PC-9 (cell line): ENCODE results near the gene GNG4.

Experiments used
- CTCF ChIP-seq: fragments of 200-600 bp; sonication (generic); conservative IDR thresholded peaks from 2 replicates; pipeline ENCODE4 v1.6.1; 2017; ENCODE audit warnings: mixed run types, antibody characterized with exemption, mild to moderate bottlenecking, moderate library complexity
- EZH2 ChIP-seq: fragments of 200-600 bp; sonication (generic); IDR thresholded peaks from 2 replicates; pipeline ENCODE4 v1.8.0; 2017; ENCODE audit warnings: antibody characterized with exemption, low read depth

GRCh38 chr1:235659186-235659771 is 9.7 kb upstream of the GNG4 start:
- TF ChIP-seq CTCF: no peak
- no peak for TF ChIP-seq EZH2
